Activated CD8-positive, alpha-beta T cell treated with anti-CD3 and anti-CD28 coated beads for 36 hours (primary cell): ENCODE results near the gene UCK1. TPM values are rescaled to one million over a fixed set of nuclear protein-coding genes. Genes with fewer than 3 reads are reported as not detected.

ENCODE experiments used
- ATAC-seq: fragments of 200-7000 bp; cut with Tn5 transposase; one replicate; pipeline ENCODE4 v1.10.0; 2021; ENCODE audit warnings: mild to moderate bottlenecking, moderate library complexity
- CTCF ChIA-PET: fragments of 350-600 bp; sonication (Branson Sonifier 250); formaldehyde crosslinking; loops from one replicate; lab custom pipeline; 2021; ENCODE audit warnings: antibody characterized with exemption; lab: Charles Lee
- POLR2A ChIA-PET: fragments of 350-600 bp; sonication (Branson Sonifier 250); formaldehyde crosslinking; loops from one replicate; lab custom pipeline; 2021; ENCODE audit warnings: antibody characterized with exemption; lab: Charles Lee
- DNase-seq: peaks from one replicate; pipeline ENCODE4 v3.0.0-alpha.2; 2020
- H3K27ac Mint-ChIP-seq: one replicate; pipeline ENCODE4 v1.8.0; 2021; ENCODE audit warnings: mild to moderate bottlenecking, mixed read lengths
- H3K27me3 Mint-ChIP-seq: one replicate; pipeline ENCODE4 v1.8.0; 2021; ENCODE audit warnings: mixed read lengths
- H3K36me3 Mint-ChIP-seq: one replicate; pipeline ENCODE4 v1.8.0; 2021; ENCODE audit warnings: low read depth, mixed read lengths
- H3K4me1 Mint-ChIP-seq: one replicate; pipeline ENCODE4 v1.8.0; 2021; ENCODE audit warnings: low read depth, mixed read lengths
- H3K4me3 Mint-ChIP-seq: one replicate; pipeline ENCODE4 v1.8.0; 2021; ENCODE audit warnings: mild to moderate bottlenecking, moderate library complexity, mixed read lengths
- H3K9me3 Mint-ChIP-seq: one replicate; pipeline ENCODE4 v1.8.0; 2021; ENCODE audit warnings: mixed read lengths
- CTCF ChIP-seq: fragments of 200-600 bp; IDR thresholded peaks from one replicate; pipeline ENCODE4 v1.8.0; 2022; ENCODE audit warnings: antibody characterized with exemption, mild to moderate bottlenecking
- intact Hi-C: fragments of 100-400 bp; cut with micrococcal nuclease; formaldehyde crosslinking; loops from one replicate; pipeline ENCODE4 v1.10.0; 2022
- total RNA-seq, 2 experiments: library from RNA; stranded (reverse); gene quantifications; one replicate each; pipeline ENCODE4 v1.2.3, GENCODE V29; 2021

UCK1 gene
- total RNA-seq, 2 experiments from 2014 or later: 16.7 to 22.1 TPM

- peaks cover 27% of the 10 kb centered on the region for H3K36me3 Mint-ChIP-seq
- ATAC-seq (no peak), DNase-seq (no peak)
- intact Hi-C loops: no loop called here
- no peaks in the 10 kb centered on the region for H3K9me3 Mint-ChIP-seq
- H3K27me3 Mint-ChIP-seq: no peaks in the 10 kb centered on the region
- TF ChIP-seq CTCF: no peak
- ChIA-PET CTCF (interaction anchor here (0.8 to 2.2 kb wide), 4 partner anchors 10 to 232 kb away, joined by 3 to 6 read pairs (median 3); no protein-coding TSS in a partner anchor), POLR2A (interaction anchor here (0.9 to 3.1 kb wide), 7 partner anchors 14 to 140 kb away, joined by 3 to 8 read pairs (median 4); no protein-coding TSS in a partner anchor)
- peak overlapping the region; percentile 55 for H3K27ac Mint-ChIP-seq
- peaks cover 54% of the 10 kb centered on the region for H3K4me1 Mint-ChIP-seq
- no peak overlapping the region for H3K4me3 Mint-ChIP-seq
Observed at GRCh38 chr9:131499254-131499767, 31.8 kb downstream of the UCK1 start.

- ChIA-PET POLR2A (interaction anchor here (0.6 to 1.4 kb wide), 5 partner anchors 9 to 224 kb away, joined by 3 to 5 read pairs (median 3); no protein-coding TSS in a partner anchor), CTCF (interaction anchor here (0.9 to 2.5 kb wide), 2 partner anchors 10 to 147 kb away, joined by 3 to 8 read pairs; no protein-coding TSS in a partner anchor)
- TF ChIP-seq CTCF: no peak
- DNase-seq (no peak), ATAC-seq (no peak)
- H3K27me3 Mint-ChIP-seq: no peaks in the 10 kb centered on the region
- H3K4me3 Mint-ChIP-seq: no peak overlapping the region
- H3K4me1 Mint-ChIP-seq: peaks cover 43% of the 10 kb centered on the region
- peak overlapping the region; percentile 25 for H3K27ac Mint-ChIP-seq
- H3K9me3 Mint-ChIP-seq: no peaks in the 10 kb centered on the region
- H3K36me3 Mint-ChIP-seq: peaks cover 46% of the 10 kb centered on the region
- intact Hi-C loops: no loop called here
Observed at GRCh38 chr9:131496844-131497405, 34.1 kb downstream of the UCK1 start.

GRCh38 chr9:131495785-131496184, 35.3 kb downstream of the UCK1 start:
- H3K4me1 Mint-ChIP-seq: peaks cover 31% of the 10 kb centered on the region
- no peak overlapping the region for H3K27ac Mint-ChIP-seq
- ATAC-seq: no peak
- no peaks in the 10 kb centered on the region for H3K9me3 Mint-ChIP-seq
- intact Hi-C loops: no loop called here
- POLR2A ChIA-PET: interaction anchor here (0.9 to 1.0 kb wide), 2 partner anchors 22 to 31 kb away, joined by 3 read pairs; no protein-coding TSS in a partner anchor
- TF ChIP-seq CTCF: no peak
- CTCF ChIA-PET: interaction anchor here (2.5 kb wide), 1 partner anchor 146 kb away, joined by 8 read pairs; no protein-coding TSS in a partner anchor
- H3K36me3 Mint-ChIP-seq: peaks cover 50% of the 10 kb centered on the region
- no peaks in the 10 kb centered on the region for H3K27me3 Mint-ChIP-seq
- no peak overlapping the region for H3K4me3 Mint-ChIP-seq
- no peak for DNase-seq

GRCh38 chr9:131494296-131494870, 36.7 kb downstream of the UCK1 start:
- no peak for TF ChIP-seq CTCF
- POLR2A ChIA-PET: no interaction called here
- DNase-seq (no peak), ATAC-seq (no peak)
- Mint-ChIP-seq H3K27ac (no peak overlapping the region), H3K36me3 (peaks cover 61% of the 10 kb centered on the region), H3K9me3 (no peaks in the 10 kb centered on the region), H3K4me1 (peaks cover 20% of the 10 kb centered on the region), H3K27me3 (no peaks in the 10 kb centered on the region), H3K4me3 (no peak overlapping the region)
- intact Hi-C loops: no loop called here
- CTCF ChIA-PET: no interaction called here

GRCh38 chr9:131492070-131492469, 39.0 kb downstream of the UCK1 start:
- Mint-ChIP-seq H3K4me3 (no peak overlapping the region), H3K27me3 (no peaks in the 10 kb centered on the region), H3K4me1 (peaks cover 2% of the 10 kb centered on the region), H3K9me3 (no peaks in the 10 kb centered on the region), H3K27ac (peak overlapping the region; percentile 35), H3K36me3 (peaks cover 64% of the 10 kb centered on the region)
- POLR2A ChIA-PET: interaction anchor here (0.7 kb wide), 1 partner anchor 43 kb away, joined by 3 read pairs; no protein-coding TSS in a partner anchor
- ATAC-seq: no peak
- intact Hi-C loops: no loop called here
- CTCF ChIA-PET: no interaction called here
- TF ChIP-seq CTCF: no peak
- DNase-seq: no peak
